Bronchial epithelial cell (primary cell): ENCODE measurements around the gene TCEAL9. TPM values are rescaled to one million over a fixed set of nuclear protein-coding genes. Genes with fewer than 3 reads are reported as not detected.
"Not testable (repeated sequence)": the region's sequence is repeated elsewhere in the genome, so short reads cannot be mapped to it uniquely, and the experiment has no call there.

Source experiments
- DNase-seq: peaks from one replicate; pipeline ENCODE4 v3.0.0-alpha.2; 2010; ENCODE audit warnings: low read depth
- FAIRE-seq: peaks from 2 replicates; lab custom pipeline; 2011; peaks lifted over from hg19 to GRCh38; lab: Jason Lieb, UNC
- H3K27me3 ChIP-seq: 2 replicates; pipeline ENCODE4 v1.5.1; 2011; ENCODE audit warnings: low read length; ENCODE audit not compliant: control insufficient read depth, insufficient read depth
- H3K36me3 ChIP-seq: 2 replicates; pipeline ENCODE4 v1.5.1; 2011; ENCODE audit warnings: low read length; ENCODE audit not compliant: control insufficient read depth, insufficient read depth
- H3K4me3 ChIP-seq: 2 replicates; pipeline ENCODE4 v1.5.1; 2011; ENCODE audit warnings: mild to moderate bottlenecking, low read depth, low read length, control low read depth
- total RNA-seq: library from RNA; depleted of rRNA; stranded (reverse); fragments of >200 nt; gene quantifications from 2 replicates; pipeline ENCODE4 v1.2.1, GENCODE V29; 2014
- TF ChIP-seq, protein P1 (sequence below): IDR thresholded peaks from 2 replicates; pipeline ENCODE4 v1.5.1; 2011; ENCODE audit warnings: mild to moderate bottlenecking, moderate library complexity, low read length, control low read depth, inconsistent platforms; ENCODE audit not compliant: insufficient read depth, severe bottlenecking

The TCEAL9 gene
- total RNA-seq, 1 donor from 2014 or later, result 46.6 TPM

- peak overlapping the region; percentile 55 for H3K4me3 ChIP-seq
- H3K27me3 ChIP-seq, result no peaks in the 10 kb centered on the region
- DNase-seq, result no peak
- TF ChIP-seq, protein P1, sequence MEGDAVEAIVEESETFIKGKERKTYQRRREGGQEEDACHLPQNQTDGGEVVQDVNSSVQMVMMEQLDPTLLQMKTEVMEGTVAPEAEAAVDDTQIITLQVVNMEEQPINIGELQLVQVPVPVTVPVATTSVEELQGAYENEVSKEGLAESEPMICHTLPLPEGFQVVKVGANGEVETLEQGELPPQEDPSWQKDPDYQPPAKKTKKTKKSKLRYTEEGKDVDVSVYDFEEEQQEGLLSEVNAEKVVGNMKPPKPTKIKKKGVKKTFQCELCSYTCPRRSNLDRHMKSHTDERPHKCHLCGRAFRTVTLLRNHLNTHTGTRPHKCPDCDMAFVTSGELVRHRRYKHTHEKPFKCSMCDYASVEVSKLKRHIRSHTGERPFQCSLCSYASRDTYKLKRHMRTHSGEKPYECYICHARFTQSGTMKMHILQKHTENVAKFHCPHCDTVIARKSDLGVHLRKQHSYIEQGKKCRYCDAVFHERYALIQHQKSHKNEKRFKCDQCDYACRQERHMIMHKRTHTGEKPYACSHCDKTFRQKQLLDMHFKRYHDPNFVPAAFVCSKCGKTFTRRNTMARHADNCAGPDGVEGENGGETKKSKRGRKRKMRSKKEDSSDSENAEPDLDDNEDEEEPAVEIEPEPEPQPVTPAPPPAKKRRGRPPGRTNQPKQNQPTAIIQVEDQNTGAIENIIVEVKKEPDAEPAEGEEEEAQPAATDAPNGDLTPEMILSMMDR, result no peak
- no peaks in the 10 kb centered on the region for H3K36me3 ChIP-seq
- FAIRE-seq, result no peak
Observed at GRCh38 chrX:103356858-103357257, 552 bp downstream of the TCEAL9 start.

- DNase-seq, result no peak
- Histone ChIP-seq H3K4me3 (no peak overlapping the region), H3K27me3 (no peaks in the 10 kb centered on the region), H3K36me3 (no peaks in the 10 kb centered on the region)
- TF ChIP-seq, protein P1, result no peak
- no peak for FAIRE-seq
Observed at GRCh38 chrX:103357871-103358270, 1.6 kb downstream of the TCEAL9 start.

GRCh38 chrX:103359605-103360004 is 3.3 kb downstream of the TCEAL9 start:
- not testable (repeated sequence) for H3K4me3 ChIP-seq, H3K36me3 ChIP-seq, FAIRE-seq, DNase-seq, H3K27me3 ChIP-seq

DNA sequence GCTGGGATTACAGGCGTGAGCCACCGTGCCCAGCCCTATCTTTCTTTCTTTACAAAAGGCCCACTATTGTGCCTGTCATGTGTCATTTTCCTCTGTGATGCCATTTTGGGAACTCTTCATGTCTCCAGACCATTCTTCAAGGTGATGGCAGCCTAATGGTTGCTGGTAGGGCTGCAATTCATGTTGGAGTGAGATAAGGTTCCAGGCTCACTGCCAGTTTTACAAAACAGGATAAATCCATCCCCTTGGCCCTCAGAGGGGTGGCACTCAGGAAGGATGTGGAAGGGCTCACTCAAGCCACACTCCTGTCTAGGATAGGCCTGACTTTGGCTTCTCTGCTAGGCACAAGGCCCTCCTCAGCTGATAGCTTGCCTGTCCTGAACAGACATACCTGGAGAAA is 3.8 kb downstream of the TCEAL9 start:
- TF ChIP-seq, protein P1, result no peak
- Histone ChIP-seq H3K27me3 (no peaks in the 10 kb centered on the region), H3K36me3 (no peaks in the 10 kb centered on the region), H3K4me3 (no peak overlapping the region)
- no peak for FAIRE-seq
- DNase-seq, result no peak

- Histone ChIP-seq H3K27me3 (no peaks in the 10 kb centered on the region), H3K36me3 (no peaks in the 10 kb centered on the region), H3K4me3 (no peak overlapping the region)
- no peak for FAIRE-seq
- TF ChIP-seq, protein P1, result no peak
- no peak for DNase-seq
Observed at GRCh38 chrX:103360916-103361315, 4.6 kb downstream of the TCEAL9 start.

- no peak overlapping the region for H3K4me3 ChIP-seq
- TF ChIP-seq, protein P1, result no peak
- FAIRE-seq (no peak), DNase-seq (no peak)
- H3K27me3 ChIP-seq, result no peaks in the 10 kb centered on the region
- no peaks in the 10 kb centered on the region for H3K36me3 ChIP-seq
Observed at GRCh38 chrX:103361798-103362197, 5.5 kb downstream of the TCEAL9 start.
